K562 (cell line): ENCODE measurements around the gene DAGLA. TPM values are rescaled to one million over a fixed set of nuclear protein-coding genes. Genes with fewer than 3 reads are reported as not detected.

ENCODE experiments used
- ATAC-seq: fragments of 200-7000 bp; cut with Tn5 transposase; 3 replicates; pipeline ENCODE4 v1.9.1; 2020; ENCODE audit warnings: moderate library complexity
- BruUV-seq: library from RNA; stranded (reverse); fragments of 400-500 nt; replicated peaks from 2 replicates; lab custom pipeline; 2021; lab: Mats Ljungman, UMichigan
- CTCF ChIA-PET: fragments of 300-600 bp; formaldehyde crosslinking; extraction: SDS; loops from one replicate; lab custom pipeline; 2021; ENCODE audit warnings: low intra/inter-chr PET ratio; lab: Yijun Ruan, JAX
- POLR2A ChIA-PET: fragments of 300-600, 350-650 bp; sonication (Branson Sonifier 250); formaldehyde crosslinking; extraction: SDS; loops from one replicate; lab custom pipeline; 2021; ENCODE audit warnings: antibody characterized with exemption, inconsistent platforms; lab: Yijun Ruan, JAX
- DNase-seq, 4 experiments: peaks; one replicate each; pipeline versions ENCODE4 v3.0.0 to v3.0.0-alpha.2; 2011 to 2018; ENCODE audit warnings: low spot score in 3 of 4, mixed read lengths in 3 of 4; ENCODE audit errors: extremely low read depth in 1 of 4
- FAIRE-seq: peaks from 2 replicates; lab custom pipeline; 2011; peaks lifted over from hg19 to GRCh38; lab: Jason Lieb, UNC
- H2AFZ ChIP-seq: 2 replicates; pipeline ENCODE4 v1.6.0; 2011; ENCODE audit warnings: low read depth, low read length, control low read depth, inconsistent platforms
- H3K27ac ChIP-seq: fragments of 200-600 bp; 3 replicates; pipeline ENCODE4 v1.8.0; 2011; ENCODE audit warnings: low read depth, mild to moderate bottlenecking, control low read depth, inconsistent platforms, low read length, moderate library complexity, mixed read lengths; ENCODE audit errors: extremely low read depth
- H3K27me3 ChIP-seq, 2 experiments: fragments of 300-600 bp in 1 of 2; 2 replicates in 1 of 2; 3 replicates in 1 of 2; pipeline versions ENCODE4 v1.6.0 to v1.8.0; 2011; ENCODE audit warnings: inconsistent platforms in 2 of 2, low read length in 2 of 2, mild to moderate bottlenecking in 1 of 2, mixed read lengths in 1 of 2, moderate library complexity in 1 of 2; ENCODE audit not compliant: control insufficient read depth in 2 of 2, insufficient read depth in 2 of 2
- H3K36me3 ChIP-seq: fragments of 300-600 bp; 3 replicates; pipeline ENCODE4 v1.8.0; 2011; ENCODE audit warnings: mild to moderate bottlenecking, low read length, inconsistent platforms; ENCODE audit not compliant: control insufficient read depth, insufficient read depth
- H3K4me1 ChIP-seq, 2 experiments: fragments of 200-600 bp in 1 of 2; replicated peaks in 1 of 2; 2 replicates in 1 of 2; 3 replicates in 1 of 2; pipeline versions ENCODE4 v1.5.1 to v1.8.0; 2011; ENCODE audit warnings: inconsistent platforms in 2 of 2, low read length in 2 of 2, mild to moderate bottlenecking in 1 of 2, mixed read lengths in 1 of 2, moderate library complexity in 1 of 2; ENCODE audit not compliant: control insufficient read depth in 2 of 2, insufficient read depth in 2 of 2
- H3K4me2 ChIP-seq: 2 replicates; pipeline ENCODE4 v1.6.1; 2011; ENCODE audit warnings: low read length, control low read depth, inconsistent platforms, mixed read lengths; ENCODE audit not compliant: insufficient read depth
- H3K4me3 ChIP-seq: fragments of 200-600 bp; sonication (generic), shearing (Covaris generic); 2 replicates; pipeline ENCODE4 v1.5.1; 2016; ENCODE audit warnings: control low read depth, inconsistent platforms
- H3K79me2 ChIP-seq: fragments of 200-600 bp; 3 replicates; pipeline ENCODE4 v1.8.0; 2011; ENCODE audit warnings: low read length, inconsistent platforms; ENCODE audit not compliant: control insufficient read depth, insufficient read depth
- H3K9ac ChIP-seq, 2 experiments: 2 replicates each; pipeline versions ENCODE4 v1.6.0 to v1.6.1; 2011; ENCODE audit warnings: low read depth in 2 of 2, low read length in 2 of 2, control low read depth in 1 of 2, inconsistent platforms in 1 of 2, mild to moderate bottlenecking in 1 of 2, mixed read lengths in 1 of 2; ENCODE audit not compliant: insufficient read depth in 1 of 2
- H3K9me1 ChIP-seq: one replicate; pipeline ENCODE4 v1.6.0; 2011; ENCODE audit warnings: inconsistent platforms, mild to moderate bottlenecking, low read length, moderate library complexity; ENCODE audit not compliant: control insufficient read depth, insufficient read depth
- H3K9me3 ChIP-seq: replicated peaks from 2 replicates; pipeline ENCODE4 v1.5.1; 2011; ENCODE audit warnings: low read depth, low read length, inconsistent platforms; ENCODE audit not compliant: control insufficient read depth, insufficient read depth
- H4K20me1 ChIP-seq: replicated peaks from 2 replicates; pipeline ENCODE4 v1.6.1; 2011; ENCODE audit warnings: low read length, inconsistent platforms, mixed read lengths; ENCODE audit not compliant: control insufficient read depth, insufficient read depth
- BMI1 ChIP-seq: fragments of 150-350 bp; IDR thresholded peaks from 2 replicates; pipeline ENCODE4 v1.6.1; 2014; ENCODE audit warnings: low read length
- CBX1 ChIP-seq: sonication (generic); IDR thresholded peaks from 2 replicates; pipeline ENCODE4 v1.6.1; 2016; ENCODE audit warnings: antibody characterized with exemption, low read depth, mild to moderate bottlenecking
- DDX20 ChIP-seq: fragments of 450-650 bp; IDR thresholded peaks from 2 replicates; pipeline ENCODE4 v1.6.1; 2016; ENCODE audit warnings: missing genetic modification characterization, low read depth, mild to moderate bottlenecking, missing compliant biosample characterization, moderate library complexity
- EP300 ChIP-seq: IDR thresholded peaks from 2 replicates; pipeline ENCODE4 v1.6.1; 2012; ENCODE audit warnings: low read length, improper control_type of control experiment
- KAT2B ChIP-seq: IDR thresholded peaks from one replicate; pipeline ENCODE4 v1.6.1; 2012; ENCODE audit warnings: low read depth, mild to moderate bottlenecking, control low read depth, inconsistent platforms, low read length, moderate library complexity
- MTA2 ChIP-seq: fragments of 450-650 bp; IDR thresholded peaks from 2 replicates; pipeline ENCODE4 v1.6.1; 2016; ENCODE audit warnings: low read depth
- NELFE ChIP-seq: IDR thresholded peaks from 2 replicates; pipeline ENCODE4 v1.6.1; 2011; ENCODE audit warnings: mild to moderate bottlenecking; ENCODE audit not compliant: insufficient read depth, insufficient read length
- NUFIP1 ChIP-seq: fragments of 450-650 bp; IDR thresholded peaks from 2 replicates; pipeline ENCODE4 v1.6.1; 2018; ENCODE audit not compliant: partially characterized antibody
- POLR3G ChIP-seq: IDR thresholded peaks from 2 replicates; pipeline ENCODE4 v1.6.1; 2011; ENCODE audit not compliant: insufficient read length, insufficient replicate concordance; ENCODE audit errors: extremely low read depth
- RAD21 ChIP-seq, 2 experiments: fragments of 250-450 bp in 1 of 2; fragments of 450-650 bp in 1 of 2; sonication (Bioruptor Pico) in 1 of 2; formaldehyde crosslinking in 1 of 2; IDR thresholded peaks in 1 of 2; conservative IDR thresholded peaks in 1 of 2; 2 replicates each; pipeline versions ENCODE4 v1.4.0 to v1.8.0; 2020 to 2022; ENCODE audit warnings: mild to moderate bottlenecking in 2 of 2, moderate library complexity in 1 of 2
- RB1 ChIP-seq: fragments of 450-650 bp; IDR thresholded peaks from 2 replicates; pipeline ENCODE4 v1.6.1; 2017; ENCODE audit warnings: low read depth, mild to moderate bottlenecking
- SMARCB1 ChIP-seq: IDR thresholded peaks from 2 replicates; pipeline ENCODE4 v1.6.1; 2011; ENCODE audit warnings: improper control_type of control experiment, low read depth; ENCODE audit not compliant: insufficient read length
- SREBF1 ChIP-seq: fragments of 150-350 bp; IDR thresholded peaks from 2 replicates; pipeline ENCODE4 v1.6.1; 2014; ENCODE audit warnings: antibody characterized with exemption, low read depth, low read length, borderline replicate concordance
- ZBTB11 ChIP-seq, 3 experiments: fragments of 200-800 bp in 1 of 3; fragments of 250-450 bp in 1 of 3; fragments of 450-650 bp in 1 of 3; sonication (Bioruptor Pico) in 1 of 3; sonication (Bioruptor generic) in 1 of 3; formaldehyde crosslinking in 1 of 3; IDR thresholded peaks; 2 replicates each; pipeline versions ENCODE4 v1.6.1 to v1.8.0; 2016 to 2022; ENCODE audit warnings: mild to moderate bottlenecking in 2 of 3, missing genetic modification characterization in 2 of 3, missing compliant biosample characterization in 1 of 3, moderate library complexity in 1 of 3
- ZBTB7A ChIP-seq: IDR thresholded peaks from 2 replicates; pipeline ENCODE4 v1.6.1; 2011; ENCODE audit warnings: low read depth, mild to moderate bottlenecking, low read length, moderate library complexity, borderline replicate concordance; ENCODE audit not compliant: control insufficient read depth
- ZNF274 ChIP-seq: IDR thresholded peaks from 2 replicates; pipeline ENCODE4 v1.6.1; 2011; ENCODE audit warnings: low read depth, mild to moderate bottlenecking, low read length, moderate library complexity, borderline replicate concordance
- ZNF316 ChIP-seq: fragments of 450-650 bp; IDR thresholded peaks from 2 replicates; pipeline ENCODE4 v1.6.1; 2016
- ZNF766 ChIP-seq: fragments of 200-800 bp; sonication (Bioruptor generic); conservative IDR thresholded peaks from 2 replicates; pipeline ENCODE4 v1.6.1; 2016; ENCODE audit warnings: missing genetic modification characterization, missing compliant biosample characterization
- ZNF77 ChIP-seq: fragments of 250-450 bp; sonication (Bioruptor Pico); IDR thresholded peaks from 2 replicates; pipeline ENCODE4 v1.5.0; 2020
- WGBS: fragments of 100-300 bp; shearing (Covaris generic); methylation state at CpG from one replicate; pipeline ENCODE4 v1.1.6; 2016; ENCODE audit warnings: low coverage, mixed read lengths; ENCODE audit not compliant: insufficient coverage; ENCODE audit errors: missing lambda C conversion rate; 5-methylcytosine and 5-hydroxymethylcytosine counted together
- in situ Hi-C: fragments of 300-500 bp; cut with MboI; formaldehyde crosslinking; loops from 4 replicates; pipeline ENCODE4 v1.15.0; 2018; ENCODE audit warnings: inconsistent platforms, mixed read lengths
- intact Hi-C: fragments of 100-400 bp; cut with micrococcal nuclease; formaldehyde crosslinking; loops from 2 replicates; pipeline ENCODE4 v1.14.2; 2022
- polyA plus RNA-seq, 8 experiments: library from polyadenylated mRNA; depleted of rRNA in 4 of 8; stranded (reverse) in 5 of 8; unstranded in 3 of 8; fragments of >200 nt; fragmentation: Nextera tagmentation in 2 of 8; fragmentation: Illumina TruSeq in 1 of 8; extraction: Ambion mirVana in 2 of 8; extraction: Trizol in 1 of 8; gene quantifications; 2 replicates each; pipeline versions ENCODE4 v1.2.1 to v1.2.3, GENCODE V29; 2011 to 2014; ENCODE audit warnings: inconsistent platforms in 1 of 8, missing spikeins in 1 of 8
- total RNA-seq, 7 experiments: library from RNA; depleted of rRNA in 6 of 7; stranded (reverse); fragments of >200 nt in 6 of 7; fragmentation: Illumina TruSeq in 2 of 7; extraction: Trizol in 2 of 7; gene quantifications; 2 replicates each; pipeline versions ENCODE4 v1.2.1 to v1.2.3, GENCODE V29; 2011 to 2021; ENCODE audit warnings: low replicate concordance in 1 of 7

The DAGLA gene
- total and polyA plus RNA-seq, 9 of the 15 experiments (the other 6 are each of a cell fraction or from before 2014, with no cell fraction given), result 0.03 to 0.16 (median 0.04) TPM; not detected in 4

- in situ Hi-C loops (no loop called here), intact Hi-C loops (no loop called here)
- BruUV-seq, result no TSS peak
- peak; percentile 55 for ATAC-seq
- H3K4me1 ChIP-seq, result peaks cover 84 to 93% of the 10 kb centered on the region in 2 experiments
- no peaks in the 10 kb centered on the region for H3K36me3 ChIP-seq
- peak within 1 kb of the TSS; percentile 63 for H3K27ac ChIP-seq
- ChIA-PET POLR2A (no interaction called here), CTCF (interaction anchor here (0.8 to 1.0 kb wide), 2 partner anchors 25 to 36 kb away, joined by 3 to 4 read pairs; no protein-coding TSS in a partner anchor)
- no peaks in the 10 kb centered on the region for H3K9me3 ChIP-seq
- no peak for FAIRE-seq
- peak within 1 kb of the TSS; percentile 72 to 96 for H3K9ac ChIP-seq
- H3K9me1 ChIP-seq, result no peaks in the 10 kb centered on the region
- H2AFZ ChIP-seq, result peak within 1 kb of the TSS; percentile 83
- 2% methylated on average over 35 of the region's 93 CpGs for WGBS
- peak within 1 kb of the TSS; percentile 81 for H3K4me2 ChIP-seq
- H4K20me1 ChIP-seq, result no peaks in the 10 kb centered on the region
- DNase-seq, result peak; percentile 79 to 88 (median 85)
- no peaks in the 10 kb centered on the region for H3K27me3 ChIP-seq
- peak within 1 kb of the TSS; percentile 56 for H3K4me3 ChIP-seq
- H3K79me2 ChIP-seq, result peaks cover 43% of the 10 kb centered on the region
- TF ChIP-seq ZNF316, result no peak
- TF ChIP-seq MTA2, result no peak
- TF ChIP-seq ZNF77 (CRISPR knock-in tag), result no peak
- peak; percentile 69; the same call in 1 of the 2 replicates for TF ChIP-seq CBX1
- peak; percentile 31 for TF ChIP-seq SMARCB1
- TF ChIP-seq ZNF274, result no peak
- 0 out of 6 replicates have a peak, but pooled peaks of 1 of the 3 experiments have one; percentile 53 for TF ChIP-seq ZBTB11 (CRISPR knock-in tag; IDR thresholded peaks at IDR 0.05)
- no peak for TF ChIP-seq SREBF1
- no peak for TF ChIP-seq DDX20 (tag)
- peak in 1 of 2 experiments; percentile 53; a peak in 3 of 4 replicates for TF ChIP-seq RAD21 (CRISPR knock-in tag; conservative IDR thresholded peaks at IDR 0.05 in 1 of 2, IDR thresholded peaks at IDR 0.05 in 1 of 2)
- peak; percentile 55; the same call in 1 of the 2 replicates for TF ChIP-seq RB1
- peak; percentile 70 for TF ChIP-seq KAT2B
- TF ChIP-seq NUFIP1, result no peak
- peak; percentile 86 for TF ChIP-seq ZBTB7A
- no peak for TF ChIP-seq NELFE
- no peak for TF ChIP-seq EP300
- TF ChIP-seq POLR3G, result no peak
- no peak for TF ChIP-seq BMI1
- peak; percentile 47; the same call in 1 of the 2 replicates for TF ChIP-seq ZNF766
These were observed 72.1 kb downstream of the DAGLA start, which contains the start of gene MYRF for GRCh38 chr11:61752117-61752924. Gene MYRF (plus strand): TSS chr11:61752636. CDS start chr11:61752745, 109 bp downstream.
